HG02885 (cell line): ENCODE data around the gene APOL2.
"Not testable (repeated sequence)": the region's sequence is repeated elsewhere in the genome, so short reads cannot be mapped to it uniquely, and the experiment has no call there.

Experiments used
- ATAC-seq: cut with Tn5 transposase; IDR thresholded peaks from one replicate; pipeline ENCODE4 v1.9.1; 2021; ENCODE audit warnings: mild to moderate bottlenecking; ENCODE audit not compliant: unreplicated experiment, poor library complexity

APOL2 gene

DNA sequence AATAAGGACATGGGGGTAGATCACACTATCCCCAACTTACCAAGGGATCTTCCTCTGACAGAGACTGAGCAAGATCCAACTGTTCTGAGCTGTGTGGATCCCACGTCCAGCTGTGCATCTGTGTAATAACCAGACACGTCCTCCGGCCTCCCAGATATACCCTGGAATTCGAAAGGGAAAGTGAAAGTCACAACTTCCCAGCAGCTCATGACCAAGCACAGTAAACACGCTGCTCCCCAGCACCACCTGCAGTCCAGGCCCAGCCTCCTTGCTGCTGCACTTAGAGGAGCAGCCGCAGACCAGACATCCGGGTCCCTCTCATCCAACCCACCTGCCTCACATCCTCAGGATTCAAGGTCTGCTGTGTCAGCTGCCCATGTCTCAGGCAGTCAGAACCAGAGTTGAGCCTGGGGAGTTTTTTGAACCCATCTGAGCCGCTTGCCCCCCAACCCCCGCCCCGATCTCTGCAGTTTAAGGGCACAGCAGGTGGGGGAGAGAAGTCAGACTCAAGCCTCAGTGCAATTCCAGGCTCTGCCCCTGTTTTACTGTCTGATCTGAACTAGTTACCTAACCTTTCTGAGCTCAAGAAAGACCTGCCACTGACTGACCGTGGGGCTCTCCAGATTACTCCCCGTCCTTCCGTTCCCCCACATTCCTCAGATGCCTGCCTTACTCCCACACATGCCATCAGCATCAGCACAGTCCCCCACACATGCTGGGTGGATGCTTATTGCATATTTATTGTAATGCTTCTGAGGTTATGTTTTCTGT is at the start of gene APOL2:
Gene APOL2 (minus strand): TSS at position 127 of the 771 bp plus-strand sequence. CDS start 6,365 bp downstream, outside the sequence.
- ATAC-seq: peak; percentile 93

DNA sequence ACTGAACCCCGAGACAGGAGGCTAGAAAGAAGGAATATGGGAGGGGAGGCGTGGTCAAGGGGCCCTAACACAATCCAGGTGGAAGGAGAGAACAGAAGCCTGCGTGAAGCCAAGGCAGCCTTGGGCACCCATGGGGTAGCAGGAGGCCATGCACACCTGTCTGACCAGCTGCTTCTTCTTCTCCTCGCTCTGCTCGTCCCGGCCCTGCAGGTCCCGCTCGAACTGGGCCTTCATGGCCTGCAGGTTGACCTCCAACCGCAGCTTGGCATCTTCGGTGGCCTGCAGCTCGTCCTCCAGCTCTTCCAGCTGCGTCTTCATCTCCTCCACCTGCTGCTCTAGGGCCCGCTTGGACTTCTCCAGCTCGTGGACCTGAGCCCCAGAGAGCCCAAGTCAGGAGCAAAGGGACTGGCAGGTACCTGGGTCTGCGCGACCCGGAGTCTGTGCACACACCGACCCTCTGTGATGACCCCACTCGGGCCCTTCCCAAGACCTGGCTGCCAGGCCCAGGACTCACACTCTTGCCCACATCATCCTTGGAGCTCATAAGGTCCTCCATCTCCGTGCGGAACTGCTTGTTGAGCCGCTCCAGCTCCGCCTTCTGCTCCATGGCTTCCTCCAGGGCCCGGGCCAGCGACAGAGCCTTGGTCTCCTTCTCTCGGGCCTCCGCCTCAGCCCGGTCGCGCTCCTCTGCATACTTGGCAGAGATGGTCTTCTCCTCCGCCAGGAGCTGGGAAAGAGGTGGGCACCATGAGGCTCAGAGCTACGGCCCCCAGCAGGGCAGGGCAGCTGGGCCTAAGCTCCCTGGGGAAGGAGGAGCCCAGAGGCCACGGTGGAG is 49.5 kb upstream of the APOL2 start:
- ATAC-seq: no peak

DNA sequence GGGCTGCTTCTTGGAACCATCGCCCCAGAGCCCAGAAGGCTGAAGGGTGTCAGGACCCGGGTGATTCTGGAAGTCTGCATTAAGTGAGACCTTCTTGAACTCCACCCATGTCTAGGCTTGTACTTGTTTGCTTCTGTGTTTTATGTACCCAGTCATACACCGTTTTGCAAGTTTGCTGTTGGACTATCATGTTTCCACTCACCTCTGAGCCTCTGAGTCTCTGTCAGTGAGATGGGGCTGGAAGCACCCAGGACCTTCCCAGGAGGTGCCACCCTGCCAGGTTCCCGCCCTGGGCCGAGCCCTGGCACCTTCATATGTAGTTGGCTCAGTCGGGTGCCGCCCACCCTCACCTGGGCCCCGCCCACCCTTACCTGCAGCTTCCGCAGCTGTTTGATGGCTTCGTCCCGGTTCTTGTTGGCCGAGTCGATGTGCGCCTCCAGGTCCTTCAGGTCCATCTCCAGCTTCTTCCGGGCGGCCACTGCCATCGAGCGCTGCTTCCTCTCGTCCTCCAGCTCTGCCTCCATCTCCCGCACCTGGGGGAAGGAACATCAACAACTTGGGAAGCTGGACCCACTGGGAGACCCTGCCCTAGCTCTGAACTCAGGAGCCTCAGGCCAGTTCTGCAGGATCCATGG is 48.7 kb upstream of the APOL2 start:
- ATAC-seq: no peak

DNA sequence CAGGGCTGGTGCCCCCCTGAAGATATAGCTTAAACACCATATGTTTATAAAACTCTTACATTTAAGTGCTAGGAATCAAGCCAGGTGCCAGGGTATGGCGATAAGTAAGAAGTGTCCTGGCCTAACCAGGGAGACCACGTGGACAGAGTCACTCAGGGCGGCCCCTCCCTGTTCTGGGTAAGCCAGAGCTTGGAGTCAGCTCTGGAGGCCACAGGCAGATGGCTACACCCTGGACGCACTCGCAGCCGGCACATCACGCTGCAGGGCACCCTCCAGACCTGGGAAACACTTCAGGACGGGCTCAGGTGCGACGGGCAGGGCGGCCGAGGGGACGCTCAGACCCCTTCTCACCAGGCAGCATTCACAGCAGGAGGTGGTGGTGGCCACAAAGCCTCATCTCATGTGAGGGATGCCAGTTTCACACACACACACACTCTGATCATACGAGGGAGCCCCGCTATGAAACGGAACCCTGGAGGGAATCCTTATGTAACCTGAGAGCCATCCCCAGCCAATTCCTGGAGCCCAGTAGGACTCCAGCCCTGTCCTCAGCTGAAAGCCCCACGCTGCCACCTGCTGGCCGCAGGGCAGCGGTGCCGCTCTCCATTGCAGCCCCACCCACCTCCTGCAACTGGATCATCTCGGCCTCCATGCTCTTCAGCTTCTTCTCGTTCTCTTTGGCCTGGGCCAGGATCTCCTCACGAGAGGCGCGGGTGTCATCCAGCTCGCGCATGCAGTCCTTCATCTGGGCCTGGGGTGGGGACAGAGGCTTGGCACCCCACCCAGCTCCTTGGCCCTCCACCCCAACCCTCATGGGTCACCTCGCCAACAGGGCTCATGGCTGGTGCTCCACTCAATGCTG is 47.0 kb upstream of the APOL2 start:
- no peak for ATAC-seq

GRCh38 chr22:36285545-36285944 is 46.2 kb upstream of the APOL2 start:
- no peak for ATAC-seq

DNA sequence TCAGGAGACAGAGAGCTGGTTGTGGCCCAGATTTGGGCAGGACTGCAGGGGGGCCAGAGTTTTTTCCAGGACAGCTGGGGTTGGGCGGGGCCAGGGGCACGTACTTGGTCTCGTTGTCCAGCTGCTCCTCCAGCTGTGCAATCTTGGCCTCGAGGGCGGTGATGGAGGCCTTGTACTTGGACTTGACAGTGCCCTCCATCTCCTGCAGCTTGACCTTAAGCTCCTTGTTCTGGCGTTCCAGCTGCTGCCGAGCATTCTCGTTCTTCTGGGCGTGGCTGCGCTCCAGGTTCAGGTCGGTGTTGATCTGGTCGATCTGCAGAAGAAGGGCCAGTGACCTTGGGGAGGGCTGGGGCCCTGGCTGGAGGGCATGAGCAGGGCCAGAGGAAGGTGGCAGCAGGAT is 45.7 kb upstream of the APOL2 start:
- ATAC-seq: no peak

DNA sequence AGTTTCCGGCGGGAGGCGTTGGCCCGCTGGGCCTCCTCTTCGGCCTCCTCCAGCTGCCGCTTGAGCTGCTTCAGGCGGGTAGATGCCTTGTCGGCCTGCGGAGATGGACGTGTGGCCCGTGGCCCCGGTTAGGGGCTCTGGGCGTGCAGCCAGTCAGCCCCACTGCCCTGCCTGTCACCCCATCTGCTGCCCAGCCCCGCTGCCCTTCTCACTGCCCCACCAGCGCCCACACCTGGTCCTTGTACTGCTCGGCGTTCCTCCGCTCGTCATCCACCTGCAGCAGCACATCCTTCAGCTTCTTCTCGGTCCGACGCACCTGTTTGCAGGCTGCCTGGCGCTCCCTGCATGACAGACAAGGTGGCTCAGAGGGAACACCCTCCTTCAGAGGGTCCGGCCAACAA is 44.8 kb upstream of the APOL2 start:
- no peak for ATAC-seq

DNA sequence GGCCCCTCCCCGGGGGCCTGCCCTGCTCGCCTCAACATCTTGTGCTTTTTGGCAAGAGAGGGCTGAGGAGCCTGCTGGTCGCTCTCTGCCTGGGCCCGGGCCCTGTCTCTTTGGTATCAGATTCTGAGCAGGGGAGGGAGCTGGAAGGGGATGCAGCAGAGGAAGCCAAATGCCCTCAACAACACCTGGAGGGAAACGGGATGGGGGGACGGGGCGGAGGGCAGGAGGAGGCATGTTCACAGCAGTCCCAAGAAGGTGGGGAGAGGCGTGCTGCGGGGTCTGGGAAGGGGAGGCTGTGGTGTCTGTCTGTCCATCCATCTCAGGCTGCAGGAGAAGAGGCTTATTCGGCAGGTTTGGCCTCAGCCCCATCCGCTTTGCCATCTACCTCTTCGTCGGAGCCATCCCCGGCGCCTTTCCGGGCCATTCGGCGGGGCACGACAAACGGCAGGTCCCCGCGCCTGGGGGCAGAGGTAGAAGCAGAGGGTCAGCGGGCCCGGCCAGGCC is 43.1 kb upstream of the APOL2 start:
- no peak for ATAC-seq

DNA sequence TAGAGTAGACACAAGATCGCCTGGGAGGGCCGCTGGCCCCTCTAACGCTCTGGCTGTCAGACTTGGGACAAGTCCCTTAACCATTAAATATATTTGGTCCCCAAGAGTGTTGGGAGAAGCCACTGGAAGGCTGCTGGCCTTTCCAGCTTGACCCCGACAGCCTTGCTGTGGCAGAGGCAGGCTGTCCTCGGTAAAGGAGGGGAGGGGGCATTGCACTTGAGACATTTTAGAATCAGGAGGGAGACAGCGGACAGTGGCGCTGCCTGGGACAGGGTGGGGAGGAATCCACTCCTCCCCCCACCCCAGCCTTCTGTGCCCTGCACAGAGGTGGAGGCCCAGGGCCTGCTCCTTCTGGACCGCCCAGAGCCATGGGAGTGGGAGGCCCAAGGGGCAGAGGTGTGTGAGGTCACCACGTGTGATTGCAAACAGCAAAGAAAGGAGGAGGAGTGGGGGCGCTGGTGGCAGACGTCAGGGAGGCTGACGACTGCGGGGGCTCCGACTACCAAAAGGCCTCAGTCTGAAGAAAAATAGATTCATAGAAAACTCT is 42.5 kb upstream of the APOL2 start:
- ATAC-seq: no peak

DNA sequence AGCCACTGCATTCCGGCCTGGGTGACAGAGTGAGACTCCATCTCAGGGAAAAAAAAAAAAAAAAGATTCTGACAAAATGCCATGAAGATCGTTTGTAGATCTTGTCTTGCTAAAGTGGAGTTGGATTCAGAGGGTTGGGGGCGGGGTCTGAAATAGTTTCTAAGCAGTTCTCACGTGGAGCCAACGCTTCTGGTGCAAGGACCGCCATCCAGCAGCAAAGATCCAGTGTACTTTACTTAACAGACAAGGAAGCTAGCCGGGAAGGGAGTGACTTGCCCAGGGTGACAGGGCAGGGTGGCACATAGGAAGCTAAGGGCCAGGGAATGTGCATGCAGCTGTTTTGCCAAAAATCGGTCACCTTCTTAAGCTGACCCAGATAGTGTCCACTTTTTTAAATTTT is 41.1 kb upstream of the APOL2 start:
- no peak for ATAC-seq

DNA sequence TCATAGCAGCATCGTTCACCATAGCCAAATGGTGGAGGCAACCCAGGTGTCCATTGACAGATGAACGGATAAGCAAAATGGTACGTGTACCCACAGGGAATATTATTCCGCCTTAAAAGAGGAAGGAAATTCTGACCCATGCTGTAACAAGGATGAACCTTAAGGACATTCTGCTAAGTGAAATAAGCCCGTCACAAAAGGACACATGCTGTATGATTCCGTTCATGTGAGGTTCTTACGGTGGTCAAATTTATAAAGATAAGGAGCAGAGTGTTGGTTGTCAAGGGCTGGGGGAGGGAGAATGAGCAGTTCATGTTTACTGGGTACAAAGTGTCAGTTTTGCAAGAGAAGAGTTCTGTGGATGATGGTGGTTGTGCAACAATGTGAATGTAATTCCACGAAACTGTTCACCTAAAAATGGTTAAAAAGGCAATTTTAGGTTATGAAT is 39.9 kb upstream of the APOL2 start:
- no peak for ATAC-seq

GRCh38 chr22:36277482-36278291 is 38.4 kb upstream of the APOL2 start:
- ATAC-seq: no peak

DNA sequence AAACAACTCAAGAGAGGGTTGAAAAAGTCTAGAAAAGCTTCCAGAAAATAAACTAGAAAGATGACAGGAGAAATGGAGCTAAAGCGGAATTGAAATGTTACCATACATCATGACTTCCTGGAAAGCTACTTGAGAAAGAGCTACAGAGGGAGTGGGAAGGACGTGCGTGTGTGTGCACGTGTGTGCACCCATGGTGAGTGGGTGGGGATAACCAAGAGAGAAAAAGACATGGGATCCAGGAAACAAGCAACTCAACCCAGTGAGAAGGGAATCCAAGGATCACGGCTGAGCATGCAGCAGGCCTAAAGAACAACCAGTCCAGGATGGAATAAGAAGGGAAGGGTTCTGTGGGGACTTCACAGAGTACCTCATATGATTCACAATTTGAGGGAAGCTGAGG is 35.2 kb upstream of the APOL2 start:
- ATAC-seq: no peak

DNA sequence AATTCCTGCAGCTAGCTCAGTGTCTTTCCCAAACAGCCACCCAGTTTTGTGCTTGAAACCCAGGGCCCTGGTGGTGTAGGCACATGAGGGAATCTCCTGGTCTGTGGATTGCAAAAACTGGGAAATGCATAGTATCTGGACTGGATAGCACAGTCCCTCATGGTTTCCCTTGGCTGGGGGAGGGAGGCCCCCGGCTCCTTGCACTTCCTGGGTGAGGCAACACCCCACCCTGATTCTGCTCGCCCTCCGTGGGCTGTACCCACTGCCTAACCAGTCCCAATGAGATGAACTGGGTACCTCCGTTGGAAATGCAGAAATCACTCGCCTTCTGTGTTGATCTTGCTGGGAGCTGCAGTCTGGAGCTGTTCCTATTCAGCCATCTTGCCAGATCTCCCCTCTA is 32.6 kb upstream of the APOL2 start:
- ATAC-seq: not testable (repeated sequence)

DNA sequence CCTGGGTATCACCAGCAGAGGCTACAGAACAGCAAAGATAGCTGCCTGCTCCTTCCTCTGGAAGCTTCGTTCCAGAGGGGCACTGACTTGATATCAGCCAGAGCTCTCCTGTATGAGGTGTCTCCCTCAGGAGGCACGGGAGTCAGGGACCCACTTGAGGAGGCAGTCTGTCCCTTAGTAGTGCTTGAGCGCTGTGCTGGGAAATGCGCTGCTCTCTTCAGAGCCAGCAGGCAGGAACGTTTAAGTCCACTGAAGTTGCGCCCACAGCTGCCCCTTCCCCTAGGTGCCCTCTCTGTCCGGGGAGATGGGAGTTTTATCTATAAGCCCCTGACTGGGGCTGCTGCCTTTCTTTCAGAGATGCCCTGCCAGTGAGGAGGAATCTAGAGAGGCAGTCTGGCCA is 31.9 kb upstream of the APOL2 start:
- ATAC-seq: not testable (repeated sequence)

DNA sequence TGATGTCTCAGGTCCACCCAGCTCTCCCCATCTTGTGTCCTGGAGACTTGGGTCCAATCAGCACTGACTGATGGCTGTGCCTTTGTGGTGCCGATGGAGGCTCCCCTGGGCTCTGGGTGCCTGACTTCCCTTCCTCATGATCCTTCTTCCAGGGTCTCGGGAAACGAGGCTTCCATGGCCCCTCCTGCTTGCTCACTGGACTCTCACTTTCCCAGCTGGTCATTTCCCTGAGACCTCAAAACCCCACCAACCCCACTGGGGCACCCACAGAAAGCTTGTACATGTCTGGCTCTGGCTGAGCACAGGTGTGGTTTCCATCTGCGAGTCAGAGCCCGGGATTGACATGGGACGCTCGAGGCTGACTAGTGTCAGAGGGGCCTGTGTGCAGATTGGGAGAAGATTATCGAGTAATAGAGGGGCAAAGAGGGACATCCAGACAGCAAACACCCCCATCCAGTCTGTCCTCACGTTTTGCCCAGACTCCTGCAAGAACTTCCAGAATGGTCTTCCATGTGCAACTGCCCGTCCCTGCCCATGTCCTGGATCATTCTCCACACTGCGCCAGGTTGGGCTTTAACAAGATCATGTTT is 28.7 kb upstream of the APOL2 start:
- ATAC-seq: no peak

- ATAC-seq: no peak
Measured at GRCh38 chr22:36267058-36267457, 27.7 kb upstream of the APOL2 start.

DNA sequence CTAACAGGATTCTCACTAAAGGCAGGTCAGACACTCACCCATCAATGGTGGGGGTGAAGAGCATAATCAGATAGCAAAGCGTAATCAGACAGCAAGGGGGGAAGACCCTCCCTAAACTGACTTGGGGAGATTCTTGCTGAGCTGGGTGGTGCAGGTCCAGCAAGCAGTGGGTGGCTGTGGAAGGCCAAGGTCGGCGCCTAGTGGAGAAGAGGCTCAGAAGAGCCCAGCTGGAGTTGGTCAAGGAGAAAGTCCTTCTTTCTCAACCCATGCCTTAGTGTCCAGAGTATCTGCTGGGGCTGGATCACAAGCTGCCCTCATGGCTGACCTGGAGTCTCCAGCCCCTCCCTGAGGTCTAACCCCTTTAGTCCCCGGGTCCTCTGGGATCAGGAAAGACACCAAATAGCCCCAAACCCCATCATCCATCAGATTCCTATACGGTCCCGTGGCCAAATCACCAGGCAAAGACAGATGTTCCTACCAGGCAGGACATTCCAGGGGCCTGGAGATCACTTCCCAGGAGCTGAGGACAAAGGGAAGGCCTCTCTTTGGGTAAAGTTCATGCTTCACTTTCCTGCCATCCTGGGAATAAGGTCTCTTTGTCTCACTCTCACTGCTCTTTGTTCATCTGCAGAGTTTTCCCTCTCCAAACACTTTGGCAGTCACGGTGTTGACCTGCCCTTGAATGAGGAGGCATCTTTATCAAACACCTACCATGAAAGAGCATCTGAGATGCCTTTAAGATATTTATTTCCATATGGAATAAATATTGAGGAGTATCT is 24.7 kb upstream of the APOL2 start:
- not testable (repeated sequence) for ATAC-seq
